Mesenchymal stem cell (in vitro differentiated cells and primary cell): ENCODE data around the gene SH2D4B.

Experiments used
- DNase-seq: peaks from one replicate; pipeline ENCODE4 v3.0.0-alpha.2; 2013
- H2AFZ ChIP-seq: one replicate; pipeline ENCODE4 v1.6.1; 2013; ENCODE audit warnings: low read depth, mild to moderate bottlenecking, control low read depth, inconsistent platforms, low read length, moderate library complexity
- H2AK5ac ChIP-seq: 2 replicates; pipeline ENCODE4 v1.6.1; 2013; ENCODE audit warnings: low read length, moderate library complexity, mild to moderate bottlenecking, inconsistent platforms; ENCODE audit not compliant: severe bottlenecking
- H2BK120ac ChIP-seq: one replicate; pipeline ENCODE4 v1.6.1; 2013; ENCODE audit warnings: low read depth, mild to moderate bottlenecking, inconsistent platforms, low read length, moderate library complexity
- H2BK12ac ChIP-seq, 2 experiments: one replicate each; pipeline ENCODE4 v1.6.1; 2013; ENCODE audit warnings: inconsistent platforms in 2 of 2, low read length in 2 of 2, mild to moderate bottlenecking in 2 of 2, moderate library complexity in 2 of 2, control low read depth in 1 of 2
- H2BK15ac ChIP-seq: one replicate; pipeline ENCODE4 v1.6.1; 2013; ENCODE audit warnings: mild to moderate bottlenecking, low read depth, inconsistent platforms; ENCODE audit not compliant: poor library complexity, severe bottlenecking
- H2BK5ac ChIP-seq: 2 replicates; pipeline ENCODE4 v1.6.1; 2013; ENCODE audit warnings: low read depth, mild to moderate bottlenecking, low read length, control low read depth, inconsistent platforms; ENCODE audit not compliant: poor library complexity, severe bottlenecking
- H3K14ac ChIP-seq, 2 experiments: one replicate each; pipeline ENCODE4 v1.6.1; 2013; ENCODE audit warnings: inconsistent platforms in 2 of 2, low read length in 2 of 2, control low read depth in 1 of 2, mild to moderate bottlenecking in 1 of 2, moderate library complexity in 1 of 2
- H3K18ac ChIP-seq, 2 experiments: one replicate each; pipeline ENCODE4 v1.6.1; 2013; ENCODE audit warnings: inconsistent platforms in 2 of 2, low read length in 2 of 2, control low read depth in 1 of 2, low read depth in 1 of 2, mild to moderate bottlenecking in 1 of 2
- H3K23ac ChIP-seq, 2 experiments: one replicate each; pipeline ENCODE4 v1.6.1; 2013; ENCODE audit warnings: inconsistent platforms in 2 of 2, low read length in 2 of 2, mild to moderate bottlenecking in 2 of 2, moderate library complexity in 2 of 2, control low read depth in 1 of 2
- H3K27ac ChIP-seq: 2 replicates; pipeline ENCODE4 v1.5.1; 2013; ENCODE audit warnings: mild to moderate bottlenecking, moderate library complexity, low read length, control low read depth, inconsistent platforms; ENCODE audit not compliant: poor library complexity, severe bottlenecking
- H3K27me3 ChIP-seq, 2 experiments: 2 replicates each; pipeline versions ENCODE4 v1.6.1 to v1.7.0; 2013; ENCODE audit warnings: low read length in 2 of 2, mild to moderate bottlenecking in 2 of 2, moderate library complexity in 2 of 2, control low read depth in 1 of 2, inconsistent platforms in 1 of 2; ENCODE audit not compliant: control insufficient read depth in 1 of 2, insufficient read depth in 1 of 2
- H3K36me3 ChIP-seq, 2 experiments: 2 replicates each; pipeline versions ENCODE4 v1.6.1 to v1.7.0; 2013; ENCODE audit warnings: low read length in 2 of 2, control low read depth in 1 of 2, inconsistent platforms in 1 of 2, low read depth in 1 of 2, mild to moderate bottlenecking in 1 of 2; ENCODE audit not compliant: insufficient read depth in 2 of 2, control insufficient read depth in 1 of 2
- H3K4ac ChIP-seq, 2 experiments: one replicate each; pipeline ENCODE4 v1.6.1; 2013; ENCODE audit warnings: inconsistent platforms in 2 of 2, low read length in 2 of 2, mild to moderate bottlenecking in 2 of 2, moderate library complexity in 2 of 2, control low read depth in 1 of 2, low read depth in 1 of 2
- H3K4me1 ChIP-seq: 2 replicates; pipeline ENCODE4 v1.6.1; 2013; ENCODE audit warnings: low read depth, low read length, control low read depth; ENCODE audit not compliant: control insufficient read depth, insufficient read depth
- H3K4me2 ChIP-seq: 2 replicates; pipeline ENCODE4 v1.6.1; 2013; ENCODE audit warnings: low read length, mild to moderate bottlenecking, inconsistent platforms; ENCODE audit not compliant: poor library complexity, severe bottlenecking
- H3K4me3 ChIP-seq, 2 experiments: 2 replicates each; pipeline versions ENCODE4 v1.5.1 to v1.7.0; 2013; ENCODE audit warnings: low read length in 2 of 2, mild to moderate bottlenecking in 2 of 2, control low read depth in 1 of 2, low read depth in 1 of 2; ENCODE audit not compliant: insufficient read depth in 1 of 2
- H3K79me1 ChIP-seq: replicated peaks from 2 replicates; pipeline ENCODE4 v1.6.1; 2013; ENCODE audit warnings: mild to moderate bottlenecking, control low read depth, low read length, inconsistent platforms; ENCODE audit not compliant: poor library complexity, severe bottlenecking
- H3K9ac ChIP-seq: 2 replicates; pipeline ENCODE4 v1.7.0; 2013; ENCODE audit warnings: mild to moderate bottlenecking, low read length, moderate library complexity
- H3K9me3 ChIP-seq: 2 replicates; pipeline ENCODE4 v1.7.0; 2013; ENCODE audit warnings: mild to moderate bottlenecking, low read length; ENCODE audit not compliant: control insufficient read depth
- H4K8ac ChIP-seq: one replicate; pipeline ENCODE4 v1.6.1; 2013; ENCODE audit warnings: inconsistent platforms, mild to moderate bottlenecking, low read length, moderate library complexity
- H4K91ac ChIP-seq: one replicate; pipeline ENCODE4 v1.6.1; 2013; ENCODE audit warnings: mild to moderate bottlenecking, low read length, inconsistent platforms
- WGBS: methylation state at CpG from one replicate; pipeline ENCODE4 v1.1.7; 2013; ENCODE audit warnings: mixed read lengths; 5-methylcytosine and 5-hydroxymethylcytosine counted together

The SH2D4B gene

DNA sequence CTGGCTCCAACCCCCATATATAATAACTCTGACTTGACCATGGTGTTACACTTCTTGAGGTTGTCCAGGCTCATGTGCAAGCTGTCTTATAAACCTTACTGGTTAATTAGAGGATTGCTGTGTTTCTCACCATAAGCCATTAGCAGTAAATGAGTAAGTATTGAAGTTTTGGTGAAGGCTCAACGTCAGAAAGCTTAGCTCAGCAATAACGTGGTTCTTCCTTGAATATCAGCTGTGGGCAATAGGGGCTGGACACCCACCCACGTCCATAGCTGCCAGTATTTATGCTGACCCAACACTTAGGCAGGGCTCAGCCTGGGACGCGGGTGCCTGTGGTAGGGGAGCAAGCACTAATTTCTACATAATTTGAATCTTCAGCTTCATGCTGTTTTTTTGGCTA, 134.1 kb downstream of the SH2D4B start:
- H3K27me3 ChIP-seq = peaks cover 1 to 6% of the 10 kb centered on the region in 2 experiments
- H2BK120ac ChIP-seq = no peak overlapping the region
- WGBS = 75% methylated on average over 5 of the region's 5 CpGs
- H3K4me3 ChIP-seq = no peak overlapping the region
- H3K18ac ChIP-seq = no peak overlapping the region
- no peak for DNase-seq
- no peaks in the 10 kb centered on the region for H3K4me1 ChIP-seq
- no peak overlapping the region for H3K9ac ChIP-seq
- H2BK15ac ChIP-seq = no peak overlapping the region
- H4K8ac ChIP-seq = no peak overlapping the region
- H2BK12ac ChIP-seq = no peak overlapping the region
- H3K9me3 ChIP-seq = no peaks in the 10 kb centered on the region
- no peak overlapping the region for H2BK5ac ChIP-seq
- H2AK5ac ChIP-seq = no peak overlapping the region
- no peak overlapping the region for H3K14ac ChIP-seq
- H2AFZ ChIP-seq = no peak overlapping the region
- H3K79me1 ChIP-seq = no peaks in the 10 kb centered on the region
- H3K4me2 ChIP-seq = no peak overlapping the region
- no peaks in the 10 kb centered on the region for H3K36me3 ChIP-seq
- no peak overlapping the region for H3K27ac ChIP-seq
- no peak overlapping the region for H3K23ac ChIP-seq
- no peak overlapping the region for H4K91ac ChIP-seq
- H3K4ac ChIP-seq = no peak overlapping the region

DNA sequence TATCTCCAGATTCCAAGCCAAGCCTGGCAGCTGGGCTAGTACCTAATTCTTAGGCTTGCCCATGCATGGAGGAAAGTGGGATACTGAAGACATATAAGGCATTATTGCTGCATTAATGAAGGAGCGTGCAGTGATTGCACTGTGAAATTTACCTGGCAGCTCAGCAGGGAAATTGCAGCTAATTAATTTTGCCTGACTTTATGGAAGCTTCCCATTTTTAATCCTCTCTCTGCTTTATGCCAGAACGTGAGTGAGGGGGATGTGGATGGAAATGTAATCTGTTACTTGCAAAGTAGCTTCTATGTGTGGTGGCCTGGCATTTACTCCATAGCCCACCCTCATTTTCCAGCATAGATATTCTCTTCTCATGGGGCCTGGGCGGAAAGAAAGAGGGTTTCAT, 134.9 kb downstream of the SH2D4B start:
- no peak overlapping the region for H2AFZ ChIP-seq
- H3K4me3 ChIP-seq = no peak overlapping the region
- H3K9ac ChIP-seq = no peak overlapping the region
- H3K36me3 ChIP-seq = no peaks in the 10 kb centered on the region
- no peak overlapping the region for H2BK120ac ChIP-seq
- no peak overlapping the region for H3K4me2 ChIP-seq
- H2AK5ac ChIP-seq = no peak overlapping the region
- 84% methylated on average over 2 of the region's 3 CpGs for WGBS
- no peak overlapping the region for H4K91ac ChIP-seq
- H3K27me3 ChIP-seq = peaks cover 0 to 2% of the 10 kb centered on the region in 2 experiments
- H3K4me1 ChIP-seq = no peaks in the 10 kb centered on the region
- no peaks in the 10 kb centered on the region for H3K79me1 ChIP-seq
- H4K8ac ChIP-seq = no peak overlapping the region
- no peak for DNase-seq
- H3K23ac ChIP-seq = no peak overlapping the region
- no peak overlapping the region for H2BK5ac ChIP-seq
- no peak overlapping the region for H3K18ac ChIP-seq
- no peak overlapping the region for H2BK15ac ChIP-seq
- no peaks in the 10 kb centered on the region for H3K9me3 ChIP-seq
- H2BK12ac ChIP-seq = no peak overlapping the region
- H3K14ac ChIP-seq = no peak overlapping the region
- no peak overlapping the region for H3K4ac ChIP-seq
- H3K27ac ChIP-seq = no peak overlapping the region

DNA sequence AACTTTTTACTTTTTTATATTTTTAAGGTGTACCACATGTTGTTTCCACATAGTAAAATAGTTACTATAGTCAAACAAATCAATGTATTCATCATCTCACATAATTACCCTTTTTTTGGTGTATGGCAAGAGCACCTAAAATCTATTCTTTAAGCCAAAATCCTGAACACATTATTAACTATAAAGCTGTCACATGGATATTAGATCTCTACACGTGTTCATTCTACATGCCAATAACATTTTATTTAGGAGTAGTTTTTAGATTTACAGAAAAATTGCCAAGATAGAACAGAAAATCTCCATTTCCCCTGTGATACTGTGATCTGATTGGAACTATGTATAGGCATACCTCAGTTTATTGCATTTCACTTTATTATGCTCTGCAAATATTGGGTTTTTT, 137.1 kb downstream of the SH2D4B start:
- no peaks in the 10 kb centered on the region for H3K9me3 ChIP-seq
- no CpG with 5 or more reads among the region's 1 CpG for whole genome bisulfite sequencing

DNA sequence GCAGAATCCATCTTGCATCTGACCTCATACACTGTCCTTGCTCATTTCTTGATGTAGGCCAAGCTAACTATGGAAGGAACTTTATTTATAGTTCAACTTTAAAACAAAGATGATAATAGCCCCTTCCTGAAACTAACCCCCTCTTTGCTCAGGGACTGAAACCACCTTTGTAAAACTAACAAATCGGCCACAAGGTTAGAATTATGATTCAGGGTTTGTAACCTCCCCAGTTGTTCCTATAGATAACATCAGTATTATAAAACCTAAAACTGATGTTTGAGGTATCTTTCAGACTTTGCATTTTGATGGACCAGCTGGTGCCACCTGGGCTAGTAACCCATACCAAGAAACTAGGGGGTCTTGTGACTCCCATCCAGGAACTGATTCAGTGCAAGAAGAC, 143.4 kb downstream of the SH2D4B start:
- no peak overlapping the region for H2BK120ac ChIP-seq
- H3K27ac ChIP-seq = no peak overlapping the region
- no peak for DNase-seq
- no peak overlapping the region for H3K14ac ChIP-seq
- H2AK5ac ChIP-seq = no peak overlapping the region
- H2BK15ac ChIP-seq = no peak overlapping the region
- H3K9me3 ChIP-seq = no peaks in the 10 kb centered on the region
- no peak overlapping the region for H2BK5ac ChIP-seq
- H2BK12ac ChIP-seq = no peak overlapping the region
- WGBS = no CpG with 5 or more reads among the region's 1 CpG
- no peak overlapping the region for H4K8ac ChIP-seq
- H3K4me3 ChIP-seq = no peak overlapping the region
- no peaks in the 10 kb centered on the region for H3K4me1 ChIP-seq
- H2AFZ ChIP-seq = no peak overlapping the region
- no peak overlapping the region for H3K9ac ChIP-seq
- H3K27me3 ChIP-seq = peaks cover 0 to 3% of the 10 kb centered on the region in 2 experiments
- no peaks in the 10 kb centered on the region for H3K36me3 ChIP-seq
- no peak overlapping the region for H3K18ac ChIP-seq
- H3K23ac ChIP-seq = no peak overlapping the region
- no peak overlapping the region for H3K4ac ChIP-seq
- no peak overlapping the region for H4K91ac ChIP-seq
- H3K4me2 ChIP-seq = no peak overlapping the region
- no peaks in the 10 kb centered on the region for H3K79me1 ChIP-seq

More for the DNA sequence above, 137.1 kb downstream of the SH2D4B start:
- H3K4ac ChIP-seq = no peak overlapping the region
- no peak overlapping the region for H4K91ac ChIP-seq
- H2BK5ac ChIP-seq = no peak overlapping the region
- H2AFZ ChIP-seq = no peak overlapping the region
- H3K4me1 ChIP-seq = no peaks in the 10 kb centered on the region
- H2AK5ac ChIP-seq = no peak overlapping the region
- H3K18ac ChIP-seq = no peak overlapping the region
- no peak overlapping the region for H3K14ac ChIP-seq
- DNase-seq = no peak
- H3K23ac ChIP-seq = no peak overlapping the region
- no peak overlapping the region for H3K4me2 ChIP-seq
- no peak overlapping the region for H3K4me3 ChIP-seq
- no peak overlapping the region for H2BK15ac ChIP-seq
- no peak overlapping the region for H2BK12ac ChIP-seq
- no peaks in the 10 kb centered on the region for H3K79me1 ChIP-seq
- no peak overlapping the region for H3K27ac ChIP-seq
- H3K27me3 ChIP-seq = no peaks in the 10 kb centered on the region
- no peaks in the 10 kb centered on the region for H3K36me3 ChIP-seq
- H3K9ac ChIP-seq = no peak overlapping the region
- H2BK120ac ChIP-seq = no peak overlapping the region
- no peak overlapping the region for H4K8ac ChIP-seq
